Umbilical cord (tissue), 2 donors: Measurements from ENCODE around the gene FTCD. TPM values are rescaled to one million over a fixed set of nuclear protein-coding genes. Genes with fewer than 3 reads are reported as not detected.
"Not testable (repeated sequence)": the region's sequence is repeated elsewhere in the genome, so short reads cannot be mapped to it uniquely, and the experiment has no call there.

Experiments used
- DNase-seq: peaks from one replicate; pipeline ENCODE4 v3.0.0-alpha.2; 2015; ENCODE audit warnings: low spot score
- total RNA-seq: library from RNA; depleted of rRNA; stranded (reverse); fragments of >200 nt; gene quantifications from one replicate; pipeline ENCODE4 v1.2.3, GENCODE V29; 2014; ENCODE audit warnings: low replicate concordance; ENCODE audit not compliant: insufficient read depth

Gene FTCD
- total RNA-seq = not detected

GRCh38 chr21:46155514-46156377, at the start of gene FTCD:
Gene FTCD (minus strand): TSS chr21:46155579. CDS start chr21:46155523, 56 bp downstream.
- DNase-seq = no peak

GRCh38 chr21:46205166-46205565, 49.8 kb upstream of the FTCD start:
- DNase-seq = no peak

- DNase-seq = no peak
Observed at GRCh38 chr21:46203203-46203600, 47.8 kb upstream of the FTCD start.

- DNase-seq = no peak
Observed at GRCh38 chr21:46202592-46203202, 47.3 kb upstream of the FTCD start.

- DNase-seq = not testable (repeated sequence)
Observed at GRCh38 chr21:46200877-46201803, 45.8 kb upstream of the FTCD start.

- no peak for DNase-seq
Observed at GRCh38 chr21:46199436-46200373, 44.3 kb upstream of the FTCD start.

- no peak for DNase-seq
Observed at GRCh38 chr21:46196733-46197132, 41.4 kb upstream of the FTCD start.

GRCh38 chr21:46195595-46196195, 40.3 kb upstream of the FTCD start:
- DNase-seq = no peak

GRCh38 chr21:46194374-46195334, 39.3 kb upstream of the FTCD start:
- no peak for DNase-seq

- no peak for DNase-seq
Observed at GRCh38 chr21:46193829-46194373, 38.5 kb upstream of the FTCD start.

- no peak for DNase-seq
Observed at GRCh38 chr21:46191686-46192575, 36.6 kb upstream of the FTCD start.

GRCh38 chr21:46191257-46191685, 35.9 kb upstream of the FTCD start:
- DNase-seq = no peak

GRCh38 chr21:46190491-46191131, 35.2 kb upstream of the FTCD start:
- no peak for DNase-seq

- no peak for DNase-seq
Observed at GRCh38 chr21:46189959-46190490, 34.6 kb upstream of the FTCD start.

- peak; percentile 20 for DNase-seq
Observed at GRCh38 chr21:46189213-46189958, 34.0 kb upstream of the FTCD start.
